ENCODE data around the gene KRTAP10-4.

- TF ChIP-seq POLR2A (IDR thresholded peaks at IDR 0.05), result no peak
- TF ChIP-seq CTCF (IDR thresholded peaks at IDR 0.05), result no peak
Measured at GRCh38 chr21:44592446-44593311, 19.1 kb downstream of the KRTAP10-4 start, which contains the start of gene KRTAP10-6.
